ENCODE measurements around the gene RYR2. TPM values are rescaled to one million over a fixed set of nuclear protein-coding genes. Genes with fewer than 3 reads are reported as not detected.

RYR2 gene
- total RNA-seq, 1 donor from 2014 or later: not detected

DNA sequence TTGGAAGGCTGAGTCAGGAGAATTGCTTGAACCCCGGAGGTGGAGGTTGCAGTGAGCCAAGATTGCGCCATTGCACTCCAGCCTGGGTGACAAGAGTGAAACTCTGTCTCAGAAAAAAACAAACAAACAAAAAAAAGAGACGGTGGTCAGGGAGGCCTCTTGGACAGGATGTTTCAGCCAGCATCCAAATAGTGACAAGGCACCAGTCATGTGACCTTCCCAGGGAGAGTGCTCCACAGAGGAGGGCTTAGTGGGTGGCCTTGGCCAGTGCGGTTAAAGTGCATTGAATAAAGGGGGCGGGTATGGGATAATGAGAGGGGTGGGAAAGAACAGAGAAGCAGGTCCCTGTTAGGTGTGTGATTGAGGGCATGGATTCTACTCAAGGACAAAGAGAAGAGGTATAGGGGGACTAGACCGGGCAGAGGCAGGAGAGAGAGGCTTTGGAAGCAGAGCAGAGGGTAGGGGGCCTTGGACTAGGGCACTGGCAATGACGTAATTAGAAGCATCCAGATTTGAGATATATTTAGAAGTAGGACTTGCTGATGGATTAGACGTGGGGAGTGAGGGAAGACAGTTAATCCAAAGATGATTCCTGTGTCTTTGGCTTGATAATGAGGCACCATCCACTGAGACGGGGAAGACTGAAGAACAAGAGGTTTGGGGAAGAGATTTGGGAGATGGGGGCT, 12.0 kb upstream of the RYR2 start:
- no peak for DNase-seq (ENCODE audit: extremely low read depth, low read depth, low spot score)

DNA sequence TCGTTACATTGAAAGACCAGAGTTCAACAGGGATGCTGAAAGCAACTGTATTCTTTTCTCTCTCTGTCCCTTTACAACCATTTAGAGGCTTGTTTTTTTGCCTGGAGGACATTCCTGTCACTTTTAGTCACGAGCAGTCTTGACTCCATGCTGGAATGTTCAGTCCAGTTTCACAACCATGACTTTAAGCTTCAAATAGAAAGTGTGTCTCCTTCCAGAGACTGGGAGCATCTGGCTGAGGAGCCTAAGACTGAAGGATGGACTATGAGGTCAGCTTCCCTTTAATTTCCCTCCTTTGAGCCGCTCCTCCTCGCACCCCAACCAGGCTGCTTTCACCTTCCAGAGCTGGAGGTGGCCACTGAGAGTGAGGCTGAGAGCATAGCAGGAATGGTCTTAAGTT, 10.5 kb upstream of the RYR2 start:
- DNase-seq (ENCODE audit: extremely low read depth, low read depth, low spot score): no peak

DNA sequence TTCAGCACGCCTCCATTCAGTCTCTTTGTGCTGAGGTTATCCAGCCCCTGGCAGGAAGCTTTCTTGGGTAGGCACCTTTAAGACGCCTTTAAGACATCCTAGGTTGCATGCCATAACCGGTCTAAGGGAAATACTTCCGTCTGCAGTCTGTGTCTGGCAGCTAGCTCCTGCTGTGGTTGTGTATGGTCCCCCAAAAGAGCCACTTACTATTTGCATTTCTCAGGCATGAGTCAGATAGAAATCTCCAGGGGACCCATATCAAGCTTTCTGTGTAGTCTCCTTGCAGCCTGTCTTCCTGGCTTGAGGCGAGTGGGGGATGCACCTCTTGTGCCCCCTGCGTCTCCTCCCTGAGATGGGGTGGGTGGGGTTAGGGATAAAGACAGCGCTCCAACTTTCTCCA, 10.0 kb upstream of the RYR2 start:
- no peak for DNase-seq (ENCODE audit: extremely low read depth, low read depth, low spot score)

DNA sequence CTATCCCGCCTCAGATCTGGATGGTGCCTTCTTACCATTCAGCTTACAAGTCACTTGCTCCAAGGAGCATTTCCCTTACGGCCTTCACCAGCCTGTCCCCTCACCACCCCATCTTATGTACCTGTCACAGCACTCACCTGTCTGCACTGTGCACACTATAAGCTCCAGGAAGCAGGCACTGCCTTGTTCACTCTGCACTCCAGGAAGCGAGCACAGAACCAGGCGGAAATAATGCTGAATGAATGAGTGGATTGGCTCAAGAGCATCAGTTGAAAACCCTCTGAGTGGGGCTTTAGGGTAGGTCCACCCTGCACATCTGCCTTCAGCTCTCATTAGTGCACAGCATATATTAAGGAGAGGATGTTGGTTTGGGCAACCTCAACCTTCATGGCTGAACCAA, 8.9 kb upstream of the RYR2 start:
- no peak for DNase-seq (ENCODE audit: extremely low read depth, low read depth, low spot score)

- DNase-seq (ENCODE audit: extremely low read depth, low read depth, low spot score): no peak
These were observed 8.2 kb upstream of the RYR2 start for GRCh38 chr1:237033804-237034203.

- no peak for DNase-seq (ENCODE audit: extremely low read depth, low read depth, low spot score)
These were observed 6.2 kb upstream of the RYR2 start for GRCh38 chr1:237035759-237036158.

- no peak for DNase-seq (ENCODE audit: extremely low read depth, low read depth, low spot score)
These were observed 3.8 kb upstream of the RYR2 start for GRCh38 chr1:237038211-237038610.

DNA sequence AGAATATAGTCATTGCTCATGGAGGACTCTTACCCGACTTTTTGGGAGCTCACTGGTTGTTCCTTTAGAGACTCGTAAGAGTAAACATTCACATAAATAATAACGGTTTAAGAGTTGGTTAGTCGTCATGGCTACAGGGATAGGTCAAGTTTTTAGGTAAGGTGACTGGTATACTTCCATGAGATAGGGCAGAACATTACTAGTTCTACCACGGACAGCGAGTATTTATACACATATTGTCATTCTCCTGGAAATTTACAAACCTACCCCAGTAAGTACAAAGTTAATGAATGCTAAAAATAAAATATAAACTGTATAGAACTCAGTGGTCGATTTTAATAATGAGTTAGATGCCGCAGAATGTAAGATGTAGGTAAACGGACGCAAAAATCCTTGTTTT, 1.2 kb upstream of the RYR2 start:
- no peak for DNase-seq (ENCODE audit: extremely low read depth, low read depth, low spot score)

DNA sequence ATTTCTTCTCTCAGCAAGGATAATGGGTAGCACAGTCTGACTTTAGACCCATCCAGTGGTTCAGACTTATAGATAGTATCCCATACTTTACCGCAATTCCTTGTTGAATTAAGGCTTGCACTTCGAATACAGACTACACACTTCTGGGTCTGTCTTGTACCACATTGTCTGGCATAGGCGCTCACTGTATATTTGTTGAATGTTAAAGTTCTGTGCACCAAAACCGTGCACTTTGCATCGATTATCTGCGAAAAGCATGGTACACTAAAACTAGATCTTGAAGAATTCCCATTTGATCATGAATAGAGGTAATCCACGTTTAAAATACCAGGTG, 556 bp upstream of the RYR2 start:
- DNase-seq (ENCODE audit: extremely low read depth, low read depth, low spot score): no peak

GRCh38 chr1:237042526-237042891, 525 bp downstream of the RYR2 start:
- DNase-seq (ENCODE audit: extremely low read depth, low read depth, low spot score): no peak

DNA sequence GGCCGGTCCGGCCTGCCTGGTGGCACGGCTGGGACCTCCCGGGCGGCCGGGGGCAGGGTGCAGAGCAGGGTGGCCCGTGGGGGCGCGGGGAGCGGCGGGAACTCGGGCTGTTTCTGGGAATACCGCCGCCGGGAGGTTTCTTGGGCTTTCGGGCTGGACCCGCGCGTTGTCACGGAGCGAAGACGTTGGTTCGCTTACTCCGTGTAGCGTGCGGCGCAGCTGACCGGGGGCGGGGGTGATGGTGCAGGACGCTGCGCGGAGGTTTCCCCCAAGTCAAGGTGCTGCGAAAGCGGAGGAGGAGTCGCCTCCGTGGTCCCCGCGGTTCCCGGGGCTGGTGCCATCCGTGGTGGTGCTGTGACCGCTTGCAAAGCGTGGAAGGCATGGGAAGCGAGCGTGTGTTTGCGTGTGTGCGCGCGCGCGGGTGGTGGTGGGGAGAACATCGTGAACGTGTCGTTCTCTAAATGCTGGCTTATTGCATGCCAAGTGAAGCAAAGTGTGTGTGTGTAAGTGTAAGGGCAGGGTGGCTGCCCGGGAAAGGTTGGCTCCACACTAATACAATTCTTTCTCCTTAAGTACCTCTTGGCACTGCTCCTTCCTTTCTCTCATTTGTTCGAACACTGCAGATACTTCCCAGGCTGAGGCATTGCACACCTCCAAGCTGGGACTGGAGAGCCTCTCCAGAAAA, 1.1 kb downstream of the RYR2 start:
- no peak for DNase-seq (ENCODE audit: extremely low read depth, low read depth, low spot score)

- DNase-seq (ENCODE audit: extremely low read depth, low read depth, low spot score): no peak
These were observed 2.1 kb downstream of the RYR2 start for GRCh38 chr1:237043846-237044636.

- DNase-seq (ENCODE audit: extremely low read depth, low read depth, low spot score): no peak
These were observed 3.5 kb downstream of the RYR2 start for GRCh38 chr1:237045278-237046016.

DNA sequence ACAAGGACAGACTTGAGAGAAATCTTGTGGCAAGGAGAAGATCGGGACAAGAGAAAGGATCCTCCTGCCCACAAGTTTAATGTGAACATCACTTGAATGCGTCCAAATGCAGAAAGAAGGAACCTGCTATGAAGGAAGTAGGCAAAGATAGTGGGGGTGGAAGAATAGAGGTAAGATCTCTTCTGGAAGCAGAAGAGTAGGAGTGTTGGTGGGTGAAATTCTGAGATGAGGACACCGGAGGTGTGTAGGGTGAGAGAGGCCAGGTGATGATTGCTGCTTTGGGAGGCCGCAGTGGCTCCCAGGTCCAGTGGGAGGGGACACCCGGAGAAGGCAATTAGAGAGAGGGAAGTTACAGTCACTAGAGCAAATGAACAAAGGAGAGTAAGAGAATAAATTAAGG, 6.8 kb downstream of the RYR2 start:
- DNase-seq (ENCODE audit: extremely low read depth, low read depth, low spot score): no peak

DNA sequence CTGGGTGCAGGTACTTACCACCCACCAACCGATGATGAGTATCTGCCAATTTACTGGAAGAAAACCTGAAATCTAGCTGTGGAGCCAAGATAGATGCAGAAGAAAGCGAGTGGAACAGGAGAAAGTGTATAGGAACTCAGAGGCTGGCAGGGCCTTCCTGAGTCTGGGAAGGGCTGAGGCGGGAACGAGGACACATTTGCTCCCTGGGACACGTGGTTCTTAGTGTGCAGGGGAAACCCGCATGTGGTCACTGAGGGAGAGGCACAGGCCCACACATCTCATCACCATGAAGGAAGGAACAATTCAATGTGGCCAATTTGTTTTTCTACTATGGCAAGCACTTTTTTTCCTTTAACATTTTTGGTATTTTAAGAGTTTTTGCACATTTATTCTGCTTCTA, 8.2 kb downstream of the RYR2 start:
- no peak for DNase-seq (ENCODE audit: extremely low read depth, low read depth, low spot score)

DNA sequence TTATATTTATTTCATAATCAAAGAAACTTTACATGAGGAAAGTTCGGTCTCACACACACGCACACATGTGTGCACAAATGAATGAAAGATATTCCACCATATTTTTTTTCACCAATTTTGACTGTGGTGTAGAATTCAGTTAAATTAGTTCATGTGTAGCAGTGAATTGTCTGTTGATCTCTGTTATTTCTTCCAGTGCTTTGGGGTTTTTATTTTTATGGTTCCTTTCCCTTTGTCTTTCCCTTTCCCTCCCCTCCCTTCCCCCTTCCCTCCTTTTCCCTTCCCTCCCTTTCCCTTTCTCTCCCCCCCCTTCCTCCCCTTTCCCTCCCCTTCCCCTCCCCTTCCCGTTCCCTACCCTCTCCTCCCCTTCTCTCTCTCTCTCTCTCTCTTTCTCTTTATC, 8.9 kb downstream of the RYR2 start:
- DNase-seq (ENCODE audit: extremely low read depth, low read depth, low spot score): no peak

DNA sequence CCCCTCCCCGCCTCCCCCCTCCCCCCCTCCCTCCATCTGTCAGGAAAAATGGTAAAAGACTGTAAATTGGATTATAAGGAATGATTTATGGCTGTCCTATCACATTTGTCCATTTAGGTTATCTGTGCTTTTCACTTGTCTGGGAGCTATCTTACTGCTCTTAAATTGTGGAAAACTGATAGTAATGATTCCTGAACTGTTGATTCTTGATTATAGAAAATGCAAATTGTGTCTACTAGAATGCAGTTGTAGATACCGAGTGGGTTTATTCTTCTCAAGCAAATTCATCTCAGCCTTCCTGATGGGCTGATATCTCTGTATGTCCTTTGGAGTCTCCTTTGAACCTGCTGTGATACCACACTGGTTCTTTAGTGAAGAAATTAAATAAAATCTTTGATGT, 12.3 kb downstream of the RYR2 start:
- DNase-seq (ENCODE audit: extremely low read depth, low read depth, low spot score): no peak

- no peak for DNase-seq (ENCODE audit: extremely low read depth, low read depth, low spot score)
These were observed 16.5 kb downstream of the RYR2 start for GRCh38 chr1:237058470-237058869.

DNA sequence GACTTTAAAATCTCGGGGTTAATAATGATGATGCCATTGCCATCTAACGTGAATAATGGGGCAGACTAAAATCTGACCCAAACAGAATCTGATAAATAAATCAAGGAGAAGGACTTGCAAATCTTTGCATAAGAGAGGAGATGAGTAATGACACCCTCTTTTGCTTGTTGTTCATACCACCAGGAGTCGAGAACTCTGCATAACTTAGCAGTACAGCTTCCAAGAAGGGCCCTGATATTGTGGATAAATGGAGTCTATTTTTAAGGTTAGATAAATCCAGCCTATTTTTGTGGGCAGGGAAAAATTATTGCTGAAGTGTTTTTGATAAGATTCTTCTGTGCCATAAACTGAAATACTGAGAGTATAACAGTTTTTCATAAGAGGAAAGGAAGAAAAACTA, 17.3 kb downstream of the RYR2 start:
- DNase-seq (ENCODE audit: extremely low read depth, low read depth, low spot score): no peak

DNA sequence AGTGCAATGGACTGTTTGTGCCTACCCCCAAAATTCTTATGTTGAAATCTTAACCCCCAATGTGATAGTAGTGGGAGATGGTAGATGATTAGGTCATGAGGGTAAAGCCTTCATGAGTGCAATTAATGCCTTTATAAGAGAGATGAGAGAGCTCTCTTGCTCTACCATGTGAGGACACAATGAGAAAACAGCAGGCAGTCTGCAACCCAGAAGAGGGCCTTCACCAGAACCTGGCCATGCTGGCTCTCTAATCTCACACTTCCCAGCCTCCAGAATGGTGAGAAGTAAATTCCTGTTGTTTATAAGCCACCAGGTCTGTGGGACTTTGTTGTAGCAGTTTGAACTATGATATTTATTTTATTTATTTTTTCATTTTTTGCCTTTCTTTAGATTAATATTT, 21.0 kb downstream of the RYR2 start:
- DNase-seq (ENCODE audit: extremely low read depth, low read depth, low spot score): no peak

GRCh38 chr1:237065903-237066302, 23.9 kb downstream of the RYR2 start:
- no peak for DNase-seq (ENCODE audit: extremely low read depth, low read depth, low spot score)

All from glomerular endothelial cell (primary cell).